Nephron progenitor cell (in vitro differentiated cells): ENCODE measurements around the gene KNOP1.

Experiments
- DNase-seq: peaks from one replicate; pipeline ENCODE4 v3.0.0; 2021
- H3K27ac Mint-ChIP-seq: 2 replicates; pipeline ENCODE4 v1.8.0; 2021; ENCODE audit warnings: mild to moderate bottlenecking, moderate library complexity, mixed read lengths
- H3K27me3 Mint-ChIP-seq: 2 replicates; pipeline ENCODE4 v1.8.0; 2021; ENCODE audit warnings: mild to moderate bottlenecking, low read depth, mixed read lengths; ENCODE audit not compliant: poor library complexity
- H3K36me3 Mint-ChIP-seq: 2 replicates; pipeline ENCODE4 v1.8.0; 2021; ENCODE audit warnings: low read depth, mixed read lengths
- H3K4me1 Mint-ChIP-seq: 2 replicates; pipeline ENCODE4 v1.8.0; 2021; ENCODE audit warnings: mixed read lengths
- H3K4me3 Mint-ChIP-seq: 2 replicates; pipeline ENCODE4 v1.8.0; 2021; ENCODE audit warnings: mild to moderate bottlenecking, moderate library complexity, mixed read lengths
- H3K9me3 Mint-ChIP-seq: 2 replicates; pipeline ENCODE4 v1.8.0; 2021; ENCODE audit warnings: mild to moderate bottlenecking, moderate library complexity, mixed read lengths
- CTCF ChIP-seq: fragments of 200-600 bp; sonication (generic); IDR thresholded peaks from 2 replicates; pipeline ENCODE4 v1.5.0; 2021; ENCODE audit warnings: antibody characterized with exemption

The KNOP1 gene

GRCh38 chr16:19745286-19746010 is 27.4 kb upstream of the KNOP1 start:
- H3K4me1 Mint-ChIP-seq: peaks cover 33% of the 10 kb centered on the region
- no peak for DNase-seq
- H3K36me3 Mint-ChIP-seq: no peaks in the 10 kb centered on the region

GRCh38 chr16:19744670-19745069 is 26.6 kb upstream of the KNOP1 start:
- Mint-ChIP-seq H3K36me3 (peaks cover 7% of the 10 kb centered on the region), H3K27me3 (peaks cover 3% of the 10 kb centered on the region), H3K27ac (no peak overlapping the region), H3K9me3 (no peaks in the 10 kb centered on the region), H3K4me3 (no peak overlapping the region), H3K4me1 (peaks cover 33% of the 10 kb centered on the region)
- TF ChIP-seq CTCF: no peak
- no peak for DNase-seq

More at GRCh38 chr16:19745286-19746010, 27.4 kb upstream of the KNOP1 start:
- no peak for TF ChIP-seq CTCF
- no peak overlapping the region for H3K4me3 Mint-ChIP-seq
- no peaks in the 10 kb centered on the region for H3K9me3 Mint-ChIP-seq
- peaks cover 3% of the 10 kb centered on the region for H3K27me3 Mint-ChIP-seq
- peak overlapping the region; percentile 85 for H3K27ac Mint-ChIP-seq

- Mint-ChIP-seq H3K4me1 (peaks cover 29% of the 10 kb centered on the region), H3K9me3 (no peaks in the 10 kb centered on the region), H3K27me3 (peaks cover 1% of the 10 kb centered on the region), H3K4me3 (no peak overlapping the region), H3K36me3 (peaks cover 16% of the 10 kb centered on the region), H3K27ac (peak overlapping the region; percentile 95)
- no peak for DNase-seq
- TF ChIP-seq CTCF: no peak
Measured at GRCh38 chr16:19743816-19744159, 25.8 kb upstream of the KNOP1 start.

- Mint-ChIP-seq H3K4me1 (peaks cover 35% of the 10 kb centered on the region), H3K27ac (no peak overlapping the region), H3K27me3 (no peaks in the 10 kb centered on the region), H3K9me3 (no peaks in the 10 kb centered on the region), H3K36me3 (peaks cover 29% of the 10 kb centered on the region), H3K4me3 (no peak overlapping the region)
- no peak for DNase-seq
- no peak for TF ChIP-seq CTCF
Measured at GRCh38 chr16:19741354-19741753, 23.3 kb upstream of the KNOP1 start.

- TF ChIP-seq CTCF: no peak
- Mint-ChIP-seq H3K4me1 (peaks cover 22% of the 10 kb centered on the region), H3K4me3 (no peak overlapping the region), H3K27ac (peak overlapping the region; percentile 51), H3K36me3 (peaks cover 56% of the 10 kb centered on the region), H3K27me3 (peaks cover 3% of the 10 kb centered on the region), H3K9me3 (no peaks in the 10 kb centered on the region)
- DNase-seq: no peak
Measured at GRCh38 chr16:19737306-19738038, 19.4 kb upstream of the KNOP1 start.
